Ishikawa (cell line): Measurements from ENCODE around the gene RNF10.

ENCODE experiments used
- CEBPB ChIP-seq: IDR thresholded peaks from 2 replicates; pipeline ENCODE4 v1.6.1; 2012
- FOXM1 ChIP-seq: IDR thresholded peaks from 2 replicates; pipeline ENCODE4 v1.6.1; 2012; ENCODE audit warnings: low read depth, borderline replicate concordance
- TF ChIP-seq, protein P1 (sequence below): IDR thresholded peaks from 2 replicates; pipeline ENCODE4 v1.6.1; 2012
- TF ChIP-seq, protein P2 (sequence below): IDR thresholded peaks from 2 replicates; pipeline ENCODE4 v1.6.1; 2012; ENCODE audit warnings: low read depth, mild to moderate bottlenecking

DNA sequence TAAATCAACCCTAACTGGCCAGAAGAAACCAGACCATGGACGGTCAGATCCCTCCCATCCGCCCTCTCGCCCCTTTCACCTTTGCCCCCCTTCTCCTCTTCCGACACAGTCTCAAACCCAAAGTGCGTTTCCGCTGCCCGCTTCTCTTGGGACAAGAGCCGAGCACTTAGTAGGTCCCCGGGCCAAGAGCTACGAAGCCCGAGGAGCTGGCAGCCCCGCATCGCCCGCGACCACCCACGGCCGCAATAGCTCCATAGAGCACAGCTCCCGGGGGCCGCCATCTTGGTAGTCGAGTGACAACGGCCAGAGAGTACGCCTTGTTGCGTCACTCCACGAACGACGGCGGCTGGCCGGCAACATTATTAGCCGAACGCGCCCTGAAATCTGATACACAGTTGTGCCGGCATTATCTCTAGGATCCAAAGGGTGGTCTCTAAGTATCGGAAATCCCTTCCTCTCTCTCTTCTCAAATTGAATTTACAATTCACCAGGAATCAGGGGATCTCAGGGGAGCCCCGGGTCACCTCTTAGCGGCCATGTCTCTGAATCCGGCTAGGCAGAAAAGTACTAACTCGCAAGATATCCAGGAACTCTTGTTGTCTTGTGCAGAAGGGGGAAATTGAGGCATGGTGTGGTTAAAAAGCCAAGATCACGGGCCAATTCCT lies 5.2 kb upstream of the RNF10 start, which contains the start of gene COQ5:
- TF ChIP-seq, protein P1, sequence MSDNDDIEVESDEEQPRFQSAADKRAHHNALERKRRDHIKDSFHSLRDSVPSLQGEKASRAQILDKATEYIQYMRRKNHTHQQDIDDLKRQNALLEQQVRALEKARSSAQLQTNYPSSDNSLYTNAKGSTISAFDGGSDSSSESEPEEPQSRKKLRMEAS: peak; percentile 66; the same call in 1 of the 2 replicates
- peak; percentile 90 for TF ChIP-seq CEBPB
- no peak for TF ChIP-seq FOXM1
- TF ChIP-seq, protein P2, sequence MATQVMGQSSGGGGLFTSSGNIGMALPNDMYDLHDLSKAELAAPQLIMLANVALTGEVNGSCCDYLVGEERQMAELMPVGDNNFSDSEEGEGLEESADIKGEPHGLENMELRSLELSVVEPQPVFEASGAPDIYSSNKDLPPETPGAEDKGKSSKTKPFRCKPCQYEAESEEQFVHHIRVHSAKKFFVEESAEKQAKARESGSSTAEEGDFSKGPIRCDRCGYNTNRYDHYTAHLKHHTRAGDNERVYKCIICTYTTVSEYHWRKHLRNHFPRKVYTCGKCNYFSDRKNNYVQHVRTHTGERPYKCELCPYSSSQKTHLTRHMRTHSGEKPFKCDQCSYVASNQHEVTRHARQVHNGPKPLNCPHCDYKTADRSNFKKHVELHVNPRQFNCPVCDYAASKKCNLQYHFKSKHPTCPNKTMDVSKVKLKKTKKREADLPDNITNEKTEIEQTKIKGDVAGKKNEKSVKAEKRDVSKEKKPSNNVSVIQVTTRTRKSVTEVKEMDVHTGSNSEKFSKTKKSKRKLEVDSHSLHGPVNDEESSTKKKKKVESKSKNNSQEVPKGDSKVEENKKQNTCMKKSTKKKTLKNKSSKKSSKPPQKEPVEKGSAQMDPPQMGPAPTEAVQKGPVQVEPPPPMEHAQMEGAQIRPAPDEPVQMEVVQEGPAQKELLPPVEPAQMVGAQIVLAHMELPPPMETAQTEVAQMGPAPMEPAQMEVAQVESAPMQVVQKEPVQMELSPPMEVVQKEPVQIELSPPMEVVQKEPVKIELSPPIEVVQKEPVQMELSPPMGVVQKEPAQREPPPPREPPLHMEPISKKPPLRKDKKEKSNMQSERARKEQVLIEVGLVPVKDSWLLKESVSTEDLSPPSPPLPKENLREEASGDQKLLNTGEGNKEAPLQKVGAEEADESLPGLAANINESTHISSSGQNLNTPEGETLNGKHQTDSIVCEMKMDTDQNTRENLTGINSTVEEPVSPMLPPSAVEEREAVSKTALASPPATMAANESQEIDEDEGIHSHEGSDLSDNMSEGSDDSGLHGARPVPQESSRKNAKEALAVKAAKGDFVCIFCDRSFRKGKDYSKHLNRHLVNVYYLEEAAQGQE: no peak
